ENCODE measurements around the gene COQ3.

Gene COQ3, protein sequence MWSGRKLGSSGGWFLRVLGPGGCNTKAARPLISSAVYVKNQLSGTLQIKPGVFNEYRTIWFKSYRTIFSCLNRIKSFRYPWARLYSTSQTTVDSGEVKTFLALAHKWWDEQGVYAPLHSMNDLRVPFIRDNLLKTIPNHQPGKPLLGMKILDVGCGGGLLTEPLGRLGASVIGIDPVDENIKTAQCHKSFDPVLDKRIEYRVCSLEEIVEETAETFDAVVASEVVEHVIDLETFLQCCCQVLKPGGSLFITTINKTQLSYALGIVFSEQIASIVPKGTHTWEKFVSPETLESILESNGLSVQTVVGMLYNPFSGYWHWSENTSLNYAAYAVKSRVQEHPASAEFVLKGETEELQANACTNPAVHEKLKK

GRCh38 chr6:99393698-99394531 lies at the start of gene COQ3:
TSS of gene COQ3 (minus strand) at chr6:99394195. CDS start at chr6:99394179, 16 bp downstream.
- FAIRE-seq = no peak

DNA sequence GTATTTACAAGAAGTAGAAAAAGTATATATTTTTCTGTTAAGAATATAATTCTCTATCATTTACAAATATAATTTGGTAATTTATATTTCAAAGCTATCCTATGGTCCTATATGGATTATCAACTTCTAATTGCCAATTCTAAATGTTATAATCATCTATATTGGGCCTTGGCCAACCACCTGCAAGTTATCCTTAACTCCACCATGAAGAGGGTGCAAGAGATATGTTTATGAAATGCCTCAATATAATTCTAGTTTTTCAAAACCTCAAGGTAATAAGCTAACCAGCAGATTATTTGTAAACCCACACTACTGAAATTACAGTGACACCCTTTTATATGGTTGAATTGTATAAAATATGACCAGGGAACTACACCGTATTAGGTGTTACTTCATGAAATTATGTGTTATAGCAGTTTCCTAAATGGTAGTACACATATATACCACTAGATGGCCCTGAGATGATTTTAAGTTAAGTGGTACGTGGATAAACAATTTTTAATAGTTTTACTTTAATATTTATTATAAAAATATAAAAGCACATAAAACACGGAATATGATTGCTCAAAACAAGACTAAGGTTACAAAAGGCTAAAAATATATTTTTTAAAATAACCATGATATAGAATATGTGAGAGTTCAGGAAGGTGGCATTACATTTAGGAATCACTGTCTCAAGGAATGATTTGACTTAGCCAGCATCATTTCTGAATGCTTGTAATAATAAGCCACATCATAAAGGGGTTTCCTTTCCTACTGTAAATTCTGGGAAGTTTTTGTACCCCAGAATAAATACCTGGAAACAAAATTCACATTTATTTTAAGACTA lies 40.9 kb upstream of the COQ3 start:
- FAIRE-seq = peak; percentile 70

- FAIRE-seq = no peak
Measured at GRCh38 chr6:99432877-99433276, 38.9 kb upstream of the COQ3 start.

- no peak for FAIRE-seq
Measured at GRCh38 chr6:99431901-99432300, 37.9 kb upstream of the COQ3 start.

DNA sequence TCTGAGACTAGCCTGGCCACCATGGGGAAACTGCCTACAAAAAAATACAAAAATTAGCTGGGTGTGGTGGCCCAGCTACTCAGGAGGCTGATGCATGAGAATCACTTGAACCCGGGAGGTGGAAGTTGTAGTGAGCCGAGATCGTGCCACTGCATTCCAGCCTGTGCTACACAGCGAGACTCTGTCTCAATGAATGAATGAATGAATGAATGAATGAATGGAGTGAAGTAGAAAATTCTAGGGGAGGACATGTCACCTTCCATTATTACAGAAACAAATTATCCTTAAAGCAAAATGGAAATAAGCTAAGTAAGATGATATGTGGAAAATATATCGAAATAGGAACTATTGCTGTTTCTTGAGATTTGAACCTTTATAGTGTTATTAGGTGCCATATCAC lies 34.0 kb upstream of the COQ3 start:
- no peak for FAIRE-seq

- no peak for FAIRE-seq
Measured at GRCh38 chr6:99426451-99426757, 32.4 kb upstream of the COQ3 start.

DNA sequence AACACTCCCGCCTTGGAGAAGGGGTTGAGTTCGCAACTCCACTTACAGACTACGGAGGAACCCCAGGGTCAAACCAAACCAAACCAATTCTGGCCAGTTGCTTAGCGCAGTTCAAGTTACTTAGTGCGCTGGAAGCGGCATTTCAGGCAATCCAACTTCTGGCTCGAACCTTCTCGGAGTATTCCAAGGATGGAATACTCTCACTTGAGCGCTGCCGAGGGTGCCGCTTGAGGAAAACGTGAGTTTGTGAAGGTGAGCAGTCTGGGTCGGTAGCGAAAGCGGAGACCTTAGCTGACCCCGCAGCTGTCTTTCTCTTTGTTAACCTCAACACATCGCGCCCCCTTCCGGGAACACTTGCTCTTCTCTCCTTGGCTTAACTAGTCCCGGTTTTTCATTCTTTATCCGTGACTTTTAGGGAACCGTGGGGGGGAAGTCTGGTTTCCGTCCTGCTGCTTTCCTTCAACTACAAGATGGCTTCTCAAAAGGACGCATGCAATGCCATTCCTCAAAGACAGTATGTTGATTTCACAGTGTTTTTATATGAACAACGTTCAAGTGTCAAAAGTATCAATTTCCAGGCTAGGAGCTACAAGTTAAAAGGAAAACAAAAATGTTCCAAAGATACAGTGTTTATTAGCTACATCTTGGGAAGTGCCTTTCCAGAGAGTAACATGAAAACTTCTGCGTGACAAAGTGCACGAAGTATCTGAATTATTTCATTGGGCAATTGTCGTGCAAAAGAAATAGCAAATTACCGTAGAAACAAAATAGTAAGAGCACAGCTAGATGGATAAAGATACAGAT lies 31.9 kb upstream of the COQ3 start:
- FAIRE-seq = no peak

DNA sequence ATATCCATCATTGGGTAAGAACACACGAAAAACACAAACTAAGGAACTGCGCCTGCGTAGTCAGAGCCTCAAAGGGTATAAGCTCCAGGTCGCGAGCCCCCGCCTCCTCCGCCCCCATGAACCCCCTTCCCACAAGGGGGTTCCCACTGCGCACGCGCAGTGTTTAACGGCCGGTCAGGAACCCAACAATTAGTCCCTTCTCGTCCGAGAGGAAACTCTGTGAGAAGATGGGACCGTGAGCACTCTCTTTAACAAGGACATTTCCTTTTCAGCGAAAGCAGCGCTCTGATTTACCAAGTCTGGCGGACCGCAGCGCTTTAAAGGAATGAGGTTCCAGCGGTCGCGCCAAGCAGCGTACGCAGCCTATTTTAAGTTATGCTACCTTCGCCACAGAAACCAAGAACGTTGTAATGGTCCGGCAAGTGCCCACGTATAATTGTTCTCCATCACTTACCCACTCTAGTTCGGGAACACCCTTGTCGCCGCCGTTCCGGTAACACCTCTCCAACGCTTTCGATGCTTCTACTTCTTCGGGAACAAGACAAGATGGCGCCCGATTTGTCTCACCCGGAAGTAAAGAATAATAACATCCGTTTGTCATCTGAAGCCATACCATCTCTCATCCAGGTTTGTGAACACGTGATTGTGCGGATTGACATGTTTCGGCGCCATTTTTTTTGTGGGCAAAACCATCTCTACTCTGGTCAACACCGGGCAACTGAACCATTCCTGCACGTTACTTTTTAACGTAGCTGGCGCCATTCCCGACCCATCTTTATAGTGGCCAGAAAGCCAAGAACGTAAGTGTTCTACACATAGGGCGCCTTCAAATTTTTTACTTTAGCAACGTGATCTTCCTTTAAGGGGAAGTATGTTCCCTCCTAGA lies 31.0 kb upstream of the COQ3 start, which contains the start of gene PNISR:
PNISR (minus strand) TSS at position 548 of the 886 bp plus-strand sequence. CDS start 10,649 bp downstream, outside the sequence.
- FAIRE-seq = peak; percentile 74

DNA sequence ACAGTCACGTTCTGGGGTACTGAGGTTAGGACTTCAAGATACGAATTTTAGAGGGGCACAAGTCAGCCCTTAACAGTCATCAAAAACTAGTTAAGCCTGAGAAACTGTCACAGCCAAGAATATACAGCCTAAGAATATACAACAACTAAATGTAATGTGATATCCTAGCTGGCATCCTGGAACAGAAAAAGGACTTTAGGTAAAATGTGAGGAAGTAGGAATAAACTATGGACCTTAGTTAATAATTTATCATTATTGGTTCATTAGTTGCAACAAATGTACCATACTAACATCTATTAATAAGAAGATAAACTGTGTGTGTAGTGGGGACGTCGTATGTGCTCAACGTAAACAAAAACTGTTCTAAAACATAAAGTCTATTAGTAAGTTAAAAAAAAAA lies 30.0 kb upstream of the COQ3 start:
- FAIRE-seq = no peak

DNA sequence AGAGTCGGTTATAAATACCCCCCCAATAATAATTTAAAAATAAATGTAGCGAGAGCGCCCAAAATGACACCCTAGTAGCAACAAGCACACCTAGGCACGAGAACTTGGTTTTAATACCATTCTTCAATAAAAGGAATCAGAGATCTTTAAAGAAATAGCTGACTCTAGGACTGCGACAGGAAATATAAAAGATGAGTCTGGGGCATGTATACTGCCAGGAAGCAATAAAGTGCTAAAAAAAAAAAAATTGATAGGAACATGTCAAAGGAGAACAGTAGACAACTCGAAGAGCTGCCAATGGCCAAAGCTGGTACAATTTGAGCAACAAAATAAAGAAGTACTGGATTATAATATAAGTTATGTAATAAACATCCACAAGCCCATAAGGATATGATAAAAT lies 28.9 kb upstream of the COQ3 start:
- FAIRE-seq = no peak

DNA sequence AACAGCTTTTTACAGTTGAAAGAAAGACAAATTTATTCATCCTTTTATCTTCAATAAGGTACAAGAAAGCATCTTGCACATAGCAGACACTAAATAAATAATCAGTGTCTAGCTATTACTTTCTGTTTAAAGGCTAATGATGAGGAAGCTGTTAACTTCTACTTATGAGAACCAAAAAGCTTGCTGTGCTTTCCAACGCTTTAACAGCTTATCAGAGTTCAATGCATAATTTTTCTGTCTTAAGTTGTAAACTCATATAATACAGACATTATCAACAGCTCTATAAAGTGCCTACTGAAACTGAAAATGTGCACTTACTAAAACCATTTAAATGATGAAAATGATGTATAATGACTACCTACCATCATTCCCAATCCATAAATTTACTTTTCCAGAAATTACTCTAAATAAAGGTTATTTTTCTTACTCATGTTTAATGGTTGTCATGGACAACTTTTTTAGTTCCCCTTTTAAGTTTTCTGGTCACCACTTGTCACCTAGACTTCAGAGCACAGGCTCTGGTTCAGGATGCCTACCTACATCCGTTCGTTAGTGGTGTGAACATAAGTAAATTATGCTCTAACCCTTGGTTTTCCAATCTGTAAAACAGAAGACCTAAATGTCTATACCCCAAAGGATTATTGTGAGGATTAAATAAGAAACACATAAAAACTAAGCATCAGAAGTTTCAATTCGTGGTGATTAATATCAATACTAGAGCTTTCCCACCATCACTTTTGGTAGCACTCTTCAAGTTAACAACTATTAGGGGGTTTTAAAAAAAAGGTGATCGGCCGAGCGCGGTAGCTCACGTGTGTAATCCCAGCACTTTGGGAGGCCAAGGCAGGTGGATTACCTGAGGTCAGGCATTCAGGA lies 23.1 kb upstream of the COQ3 start:
- FAIRE-seq = no peak

DNA sequence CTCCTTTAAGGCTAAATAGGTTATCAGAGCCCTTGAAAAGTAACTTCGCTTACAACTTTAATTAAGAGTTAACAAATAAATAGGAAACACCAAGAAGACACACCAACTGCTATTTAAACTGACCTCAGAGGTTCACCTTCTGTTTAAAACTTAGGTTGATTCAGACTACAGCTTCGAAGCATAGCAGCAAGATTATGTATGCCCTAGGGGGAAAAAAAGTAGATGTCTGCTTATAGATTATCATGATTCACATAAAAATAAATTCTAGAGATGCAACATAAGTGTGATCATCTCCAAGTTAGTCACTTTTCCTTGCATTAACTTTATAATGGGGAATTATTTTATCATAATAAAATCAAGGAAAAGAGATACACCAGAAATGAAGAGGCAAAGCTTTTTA lies 22.2 kb upstream of the COQ3 start:
- no peak for FAIRE-seq

- FAIRE-seq = no peak
Measured at GRCh38 chr6:99415446-99415845, 21.5 kb upstream of the COQ3 start.

DNA sequence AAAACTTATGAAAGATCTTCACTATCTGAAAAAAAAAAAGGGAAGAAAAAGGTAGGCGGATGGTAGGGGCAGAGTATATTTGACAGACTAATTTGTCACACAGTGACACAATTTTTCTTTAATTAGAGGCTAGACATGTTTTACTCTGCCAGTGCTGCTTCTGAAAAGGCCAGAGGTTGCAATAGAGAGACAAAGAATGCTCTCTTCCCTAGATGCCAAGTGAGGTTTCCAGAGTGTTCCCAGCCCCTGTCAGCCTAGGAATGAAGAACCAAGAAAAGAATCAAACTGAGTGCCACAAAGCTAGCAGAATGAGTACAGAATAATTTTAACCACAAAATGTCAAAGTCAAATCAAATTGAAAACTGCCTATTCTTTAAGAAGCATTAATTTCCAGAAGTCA lies 18.1 kb upstream of the COQ3 start:
- FAIRE-seq = no peak

DNA sequence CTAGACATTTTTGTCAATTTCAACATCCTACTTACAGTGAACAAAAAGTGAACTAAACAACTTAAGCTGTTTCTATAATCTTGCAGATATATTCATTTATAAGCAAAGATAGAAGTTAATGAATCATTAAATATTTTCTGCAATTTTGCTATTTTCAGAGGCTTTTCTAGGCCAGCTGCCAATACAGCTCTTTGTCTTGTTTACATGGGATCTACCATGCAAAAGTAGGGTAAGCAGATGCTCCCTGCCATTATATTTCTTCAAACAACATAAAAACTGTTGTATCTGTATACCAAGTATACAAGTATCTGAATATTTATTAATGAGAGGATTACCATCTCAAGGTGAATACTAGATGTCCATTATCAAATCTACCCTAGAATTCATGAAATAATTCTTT lies 15.7 kb upstream of the COQ3 start:
- no peak for FAIRE-seq

DNA sequence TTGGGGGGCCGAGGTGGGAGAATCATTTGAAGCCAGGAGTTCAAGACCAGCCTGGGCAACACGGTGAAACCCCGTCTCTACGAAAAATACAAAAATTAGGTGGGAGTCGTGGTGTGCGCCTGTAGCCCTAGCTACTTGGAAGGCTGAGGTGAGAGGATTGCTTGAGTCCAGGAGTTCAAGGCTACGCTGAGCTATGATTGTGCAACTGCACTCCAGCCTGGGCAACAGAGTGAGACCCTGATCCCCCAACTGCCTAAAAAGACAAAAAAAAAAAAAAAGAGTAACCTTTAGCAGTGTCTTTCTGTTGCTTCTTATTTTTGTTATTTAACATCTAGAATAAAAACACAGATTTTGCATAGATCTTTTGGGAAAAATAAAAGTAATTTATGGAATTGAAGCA lies 13.1 kb upstream of the COQ3 start:
- FAIRE-seq = no peak

DNA sequence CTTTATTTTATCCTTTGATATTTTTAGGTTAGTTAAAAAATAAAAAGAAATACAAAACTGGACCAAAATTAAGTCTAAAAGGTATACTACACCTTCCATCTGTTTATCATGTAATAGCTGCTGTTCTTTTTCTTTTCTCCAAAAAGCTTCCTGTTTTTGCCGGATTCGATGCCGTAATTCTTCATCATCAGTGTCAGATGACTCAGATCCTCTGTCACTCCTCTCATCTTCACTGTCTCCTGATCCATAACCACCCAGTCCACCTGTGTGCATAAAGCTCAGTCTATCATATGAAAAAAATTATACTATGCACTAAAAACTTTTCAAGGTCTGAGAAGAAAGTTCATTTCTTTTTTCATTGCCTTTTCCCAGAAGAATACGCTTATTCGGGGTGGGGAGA lies 8.5 kb upstream of the COQ3 start:
- no peak for FAIRE-seq

DNA sequence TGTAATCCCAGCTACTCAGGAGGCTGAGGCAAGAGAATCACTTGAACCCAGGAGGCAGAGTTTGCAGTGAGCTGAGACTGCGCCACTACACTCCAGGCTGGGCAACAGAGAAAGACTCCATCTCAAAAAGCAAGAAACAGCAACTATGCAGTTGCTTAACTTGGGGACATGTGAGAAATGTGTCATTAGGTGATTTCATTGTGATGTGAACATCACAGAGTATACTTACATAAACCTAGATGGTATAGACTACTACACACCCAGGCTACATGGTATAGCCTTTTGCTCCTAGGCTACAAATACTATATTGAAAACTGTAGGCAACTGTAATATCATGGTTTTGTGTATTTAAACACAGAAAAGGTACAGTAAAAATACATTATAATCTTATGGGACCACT lies 3.3 kb upstream of the COQ3 start:
- FAIRE-seq = no peak

GRCh38 chr6:99393366-99393697 lies 663 bp downstream of the COQ3 start:
- FAIRE-seq = no peak

DNA sequence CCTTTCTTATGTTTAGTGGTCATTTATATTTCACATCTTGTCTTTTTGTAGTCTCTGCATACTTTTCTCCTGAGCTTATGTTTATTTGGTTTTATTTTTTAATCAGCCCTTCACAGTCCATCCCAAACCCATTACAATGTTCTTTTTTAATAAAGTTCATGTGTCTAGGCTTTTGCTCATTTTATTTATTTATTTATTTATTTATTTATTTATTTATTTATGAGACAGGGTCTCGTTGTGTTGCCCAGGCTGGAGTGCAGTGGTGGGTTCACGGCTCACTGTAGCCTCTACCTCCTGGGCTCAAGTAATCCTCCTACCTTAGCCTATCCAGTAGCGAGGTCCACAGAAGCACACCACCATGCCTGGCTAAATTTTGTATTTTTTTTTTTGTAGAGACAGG lies 3.1 kb downstream of the COQ3 start:
- no peak for FAIRE-seq

DNA sequence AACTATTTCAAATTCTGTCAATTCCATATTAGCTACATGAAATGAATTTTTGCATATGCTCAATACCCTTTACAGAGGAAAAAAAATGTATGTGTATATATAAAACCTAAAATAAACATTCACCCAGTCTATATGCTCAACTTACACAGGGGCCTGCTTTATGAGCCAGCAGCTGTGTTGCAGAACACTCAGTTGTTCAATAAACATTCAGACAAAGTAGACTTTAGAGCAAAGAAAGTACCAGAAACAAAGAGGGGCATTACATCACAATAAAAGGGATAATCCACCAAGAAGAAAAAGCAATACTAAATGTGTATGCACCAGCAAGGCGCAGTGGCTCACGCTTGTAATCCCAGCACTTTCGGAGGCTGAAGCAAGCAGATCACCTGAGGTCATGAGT lies 9.5 kb downstream of the COQ3 start:
- FAIRE-seq = no peak
